Endothelial cell of umbilical vein (primary cell): ENCODE data around the gene FMN1. TPM values are rescaled to one million over a fixed set of nuclear protein-coding genes. Genes with fewer than 3 reads are reported as not detected.

Experiments used
- BruUV-seq: library from RNA; stranded (reverse); fragments of 400-500 nt; replicated peaks from 2 replicates; lab custom pipeline; 2021; lab: Mats Ljungman, UMichigan
- CTCF ChIA-PET: fragments of 300-600, 350-600 bp; sonication (Branson Sonifier 250); formaldehyde crosslinking; loops from one replicate; lab custom pipeline; 2021; ENCODE audit warnings: antibody characterized with exemption, inconsistent platforms; lab: Charles Lee
- POLR2A ChIA-PET: fragments of 300-600, 350-600 bp; sonication (Branson Sonifier 250); formaldehyde crosslinking; loops from one replicate; lab custom pipeline; 2021; ENCODE audit warnings: antibody characterized with exemption, inconsistent platforms; lab: Charles Lee
- DNase-seq: peaks from one replicate; pipeline ENCODE4 v3.0.0-alpha.2; 2011; ENCODE audit warnings: low read depth, low spot score
- FAIRE-seq: peaks from 2 replicates; lab custom pipeline; 2011; peaks lifted over from hg19 to GRCh38; lab: Jason Lieb, UNC
- H2AFZ ChIP-seq: 2 replicates; pipeline ENCODE4 v1.6.0; 2012; ENCODE audit warnings: low read depth, low read length, control low read depth, inconsistent platforms
- H3K27ac ChIP-seq: 2 replicates; pipeline ENCODE4 v1.5.1; 2011; ENCODE audit warnings: low read depth, mild to moderate bottlenecking, control low read depth, low read length, moderate library complexity; ENCODE audit not compliant: insufficient read depth
- H3K27me3 ChIP-seq, 2 experiments: 2 replicates each; pipeline versions ENCODE4 v1.6.0 to v1.6.1; 2011; ENCODE audit warnings: low read length in 2 of 2, mixed read lengths in 1 of 2; ENCODE audit not compliant: control insufficient read depth in 2 of 2, insufficient read depth in 2 of 2
- H3K36me3 ChIP-seq, 2 experiments: 2 replicates in 1 of 2; 3 replicates in 1 of 2; pipeline ENCODE4 v1.5.1; 2011; ENCODE audit warnings: low read length in 2 of 2, mild to moderate bottlenecking in 1 of 2, moderate library complexity in 1 of 2; ENCODE audit not compliant: control insufficient read depth in 2 of 2, insufficient read depth in 2 of 2; ENCODE audit errors: extremely low read depth in 1 of 2
- H3K4me1 ChIP-seq: 3 replicates; pipeline ENCODE4 v1.5.1; 2011; ENCODE audit warnings: mild to moderate bottlenecking, low read length; ENCODE audit not compliant: control insufficient read depth, insufficient read depth; ENCODE audit errors: extremely low read depth
- H3K4me2 ChIP-seq: 2 replicates; pipeline ENCODE4 v1.6.1; 2011; ENCODE audit warnings: low read length, control low read depth, mixed read lengths; ENCODE audit not compliant: insufficient read depth
- H3K4me3 ChIP-seq, 3 experiments: fragments of 200-600 bp in 1 of 3; sonication (generic), shearing (Covaris generic) in 1 of 3; replicated peaks in 1 of 3; 2 replicates each; pipeline ENCODE4 v1.5.1; 2011 to 2016; ENCODE audit warnings: control low read depth in 3 of 3, low read length in 3 of 3, mild to moderate bottlenecking in 2 of 3, inconsistent platforms in 1 of 3, low read depth in 1 of 3, moderate library complexity in 1 of 3; ENCODE audit not compliant: insufficient read depth in 1 of 3
- H3K79me2 ChIP-seq: 2 replicates; pipeline ENCODE4 v1.6.0; 2012; ENCODE audit warnings: low read length, inconsistent platforms; ENCODE audit not compliant: control insufficient read depth, insufficient read depth
- H3K9ac ChIP-seq: replicated peaks from 2 replicates; pipeline ENCODE3; 2011; ENCODE audit warnings: low read length, control low read depth; ENCODE audit not compliant: insufficient read depth; ENCODE audit errors: extremely low read depth
- H3K9me1 ChIP-seq: replicated peaks from 3 replicates; pipeline ENCODE4 v1.6.0; 2011; ENCODE audit warnings: mild to moderate bottlenecking, low read length; ENCODE audit not compliant: control insufficient read depth, insufficient read depth; ENCODE audit errors: extremely low read depth
- H3K9me3 ChIP-seq: replicated peaks from 2 replicates; pipeline ENCODE4 v1.5.1; 2012; ENCODE audit warnings: low read length, inconsistent platforms; ENCODE audit not compliant: control insufficient read depth, insufficient read depth
- H4K20me1 ChIP-seq: replicated peaks from 2 replicates; pipeline ENCODE3; 2011; ENCODE audit warnings: mild to moderate bottlenecking, low read length; ENCODE audit not compliant: control insufficient read depth, insufficient read depth; ENCODE audit errors: extremely low read depth
- CTCF ChIP-seq, 2 donors: IDR thresholded peaks; 1 replicate in 1 of 2; 2 replicates in 1 of 2; pipeline ENCODE4 v1.5.1; 2011; ENCODE audit warnings: low read length in 2 of 2, mild to moderate bottlenecking in 2 of 2, moderate library complexity in 2 of 2, control low read depth in 1 of 2, inconsistent platforms in 1 of 2, low read depth in 1 of 2; ENCODE audit not compliant: insufficient read depth in 1 of 2; ENCODE audit errors: extremely low read depth in 1 of 2
- EZH2 ChIP-seq: IDR thresholded peaks from 2 replicates; pipeline ENCODE4 v1.6.1; 2012; ENCODE audit warnings: borderline replicate concordance, low read depth, mild to moderate bottlenecking, moderate library complexity, low read length, inconsistent platforms; ENCODE audit not compliant: severe bottlenecking
- FOS ChIP-seq: IDR thresholded peaks from 2 replicates; pipeline ENCODE4 v1.6.1; 2011; ENCODE audit warnings: mild to moderate bottlenecking, low read length, moderate library complexity, borderline replicate concordance; ENCODE audit not compliant: insufficient read depth
- GATA2 ChIP-seq: IDR thresholded peaks from 2 replicates; pipeline ENCODE4 v1.7.0; 2011; ENCODE audit warnings: low read depth, mild to moderate bottlenecking, moderate library complexity, mixed read lengths, low read length; ENCODE audit not compliant: insufficient read length, insufficient read depth
- JUN ChIP-seq: IDR thresholded peaks from 2 replicates; pipeline ENCODE4 v1.6.1; 2011; ENCODE audit warnings: borderline replicate concordance, low read depth; ENCODE audit not compliant: insufficient read length, insufficient read depth
- MYC ChIP-seq: IDR thresholded peaks from one replicate; pipeline ENCODE4 v1.6.1; 2011; ENCODE audit warnings: mild to moderate bottlenecking, low read depth, low read length
- POLR2A ChIP-seq: IDR thresholded peaks from 2 replicates; pipeline ENCODE4 v1.6.1; 2012; ENCODE audit warnings: low read depth, mild to moderate bottlenecking, control low read depth, low read length
- POLR2AphosphoS5 ChIP-seq: IDR thresholded peaks from 2 replicates; pipeline ENCODE4 v1.6.1; 2012; ENCODE audit warnings: low read depth, mild to moderate bottlenecking, control low read depth, low read length, moderate library complexity; ENCODE audit not compliant: insufficient read depth
- dilution Hi-C: fragments of 300-500 bp; cut with MboI; formaldehyde crosslinking; loops from one replicate; pipeline ENCODE4 v1.15.0; 2019; ENCODE audit warnings: low sequenced_read_pairs; ENCODE audit not compliant: extremely low pct_ligation_motif_present
- intact Hi-C: fragments of 100-400 bp; cut with micrococcal nuclease; formaldehyde crosslinking; loops from one replicate; pipeline ENCODE4 v1.10.0; 2022
- polyA plus RNA-seq, 4 experiments: library from polyadenylated mRNA; depleted of rRNA in 3 of 4; stranded (reverse) in 3 of 4; unstranded in 1 of 4; fragments of >200 nt; gene quantifications; 2 replicates each; pipeline versions ENCODE4 v1.2.1 to v1.2.3, GENCODE V29; 2011 to 2012; ENCODE audit warnings: missing spikeins in 1 of 4
- total RNA-seq: library from RNA; stranded (reverse); gene quantifications from 2 replicates; pipeline ENCODE4 v1.2.3, GENCODE V29; 2021
- TF ChIP-seq, protein P1 (sequence below): IDR thresholded peaks from 2 replicates; pipeline ENCODE4 v1.6.1; 2011; ENCODE audit not compliant: insufficient read depth, insufficient read length

The FMN1 gene
- total and polyA plus RNA-seq, 2 donors (not counting 3 experiments of a cell fraction or from before 2014, with no cell fraction given) = 0.01 to 0.29 TPM

- Histone ChIP-seq H3K9ac (no peak overlapping the region), H3K9me1 (no peaks in the 10 kb centered on the region), H3K4me2 (no peak overlapping the region), H3K9me3 (no peaks in the 10 kb centered on the region), H3K27ac (no peak overlapping the region), H3K79me2 (no peaks in the 10 kb centered on the region), H3K27me3 (no peaks in the 10 kb centered on the region), H3K36me3 (no peaks in the 10 kb centered on the region), H3K4me3 (no peak overlapping the region), H2AFZ (no peak overlapping the region), H3K4me1 (peaks cover 4% of the 10 kb centered on the region), H4K20me1 (no peaks in the 10 kb centered on the region)
- intact Hi-C loops = no loop called here
- DNase-seq (no peak), FAIRE-seq (no peak)
- ChIA-PET POLR2A (no interaction called here), CTCF (interaction anchor here (1.0 to 4.6 kb wide), 3 partner anchors 10 to 72 kb away, joined by 3 to 14 read pairs (median 5); no protein-coding TSS in a partner anchor)
- TF ChIP-seq EZH2 (no peak), POLR2A (no peak), MYC (no peak), FOS (no peak), GATA2 (no peak)
- TF ChIP-seq, protein P1, sequence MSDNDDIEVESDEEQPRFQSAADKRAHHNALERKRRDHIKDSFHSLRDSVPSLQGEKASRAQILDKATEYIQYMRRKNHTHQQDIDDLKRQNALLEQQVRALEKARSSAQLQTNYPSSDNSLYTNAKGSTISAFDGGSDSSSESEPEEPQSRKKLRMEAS = no peak
- dilution Hi-C loops = no loop called here
- BruUV-seq = no TSS peak
Measured at GRCh38 chr15:32864051-32864450, 330.5 kb downstream of the FMN1 start.

DNA sequence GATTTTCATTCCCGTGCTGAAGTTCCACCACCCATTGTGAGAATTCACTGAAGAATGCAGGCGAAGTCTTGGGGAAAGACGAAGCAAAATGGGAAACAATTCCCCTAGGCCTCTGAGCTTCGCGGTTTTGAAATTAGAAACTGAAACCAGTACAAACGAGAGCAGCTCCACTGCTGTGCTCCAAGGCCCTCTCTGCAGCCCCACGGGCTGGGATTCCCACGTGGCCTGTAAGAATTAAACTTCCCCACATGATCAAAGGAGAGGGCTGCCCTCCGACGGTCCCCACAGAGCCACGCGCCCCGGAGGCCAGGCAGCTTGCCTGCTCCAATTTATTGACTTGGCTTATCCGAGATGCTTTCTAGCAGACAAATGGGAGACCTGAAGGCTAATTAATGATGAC lies 332.8 kb downstream of the FMN1 start:
- no peaks in the 10 kb centered on the region for H3K36me3 ChIP-seq
- dilution Hi-C loops = no loop called here
- peaks cover 7% of the 10 kb centered on the region for H3K4me1 ChIP-seq
- H3K27ac ChIP-seq = no peak overlapping the region
- H3K9me1 ChIP-seq = no peaks in the 10 kb centered on the region
- ChIA-PET POLR2A (no interaction called here), CTCF (interaction anchor here (0.7 to 7.7 kb wide), 9 partner anchors 8 to 199 kb away, joined by 3 to 62 read pairs (median 4); no protein-coding TSS in a partner anchor)
- FAIRE-seq = no peak
- no TSS peak for BruUV-seq
- H2AFZ ChIP-seq = peak overlapping the region; percentile 27
- TF ChIP-seq CTCF (IDR thresholded peaks at IDR 0.05; ENCODE audit: extremely low read depth in 1 of 2, insufficient read depth in 1 of 2, low read depth in 1 of 2, low read length in 2 of 2) (no peak), POLR2AphosphoS5 (no peak), MYC (no peak), GATA2 (no peak), FOS (no peak), EZH2 (no peak), JUN (no peak), POLR2A (no peak)
- TF ChIP-seq, protein P1 = no peak
- no peaks in the 10 kb centered on the region for H3K27me3 ChIP-seq
- H4K20me1 ChIP-seq = no peaks in the 10 kb centered on the region
- DNase-seq = no peak
- H3K4me2 ChIP-seq = no peak overlapping the region
- H3K4me3 ChIP-seq = no peak overlapping the region
- no peaks in the 10 kb centered on the region for H3K79me2 ChIP-seq
- intact Hi-C loops = no loop called here
- H3K9ac ChIP-seq = no peak overlapping the region
- no peaks in the 10 kb centered on the region for H3K9me3 ChIP-seq
